ENCODE results near the gene SLC6A2.

SLC6A2 gene

DNA sequence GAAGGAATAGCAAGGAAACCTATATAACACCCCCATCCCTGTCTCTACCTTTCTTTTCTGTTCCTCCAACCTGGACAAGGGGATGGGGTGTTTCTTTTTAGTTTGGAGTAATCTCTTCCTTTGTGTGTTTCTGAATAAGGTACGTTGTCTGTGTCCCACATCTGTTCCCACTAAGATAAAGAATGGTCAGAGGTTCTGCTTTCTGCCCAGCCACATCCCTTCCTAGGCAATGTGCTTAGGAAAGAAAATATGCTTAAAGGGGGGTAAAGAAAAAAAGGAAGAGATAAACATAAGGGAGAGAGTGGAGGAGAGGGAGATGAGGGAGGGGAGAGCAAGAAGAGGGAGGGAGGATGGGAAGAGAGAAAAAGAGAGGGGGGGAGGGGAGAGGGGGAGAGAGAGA lies 35.1 kb downstream of the SLC6A2 start:
- TF ChIP-seq RAD21 (IDR thresholded peaks at IDR 0.05; ENCODE audit: low read depth) (no peak), EGR1 (IDR thresholded peaks at IDR 0.05) (no peak), YY1 (IDR thresholded peaks at IDR 0.05; ENCODE audit: low read depth) (no peak), NFIC (IDR thresholded peaks at IDR 0.05) (no peak), EP300 (IDR thresholded peaks at IDR 0.05; ENCODE audit: borderline replicate concordance) (no peak), FOXM1 (IDR thresholded peaks at IDR 0.05; ENCODE audit: borderline replicate concordance, low read depth) (no peak), TCF12 (IDR thresholded peaks at IDR 0.05; ENCODE audit: low read depth) (no peak), TEAD4 (IDR thresholded peaks at IDR 0.05) (no peak), TAF1 (IDR thresholded peaks at IDR 0.05; ENCODE audit: low read depth) (no peak), CREB1 (IDR thresholded peaks at IDR 0.05; ENCODE audit: low read depth) (no peak)
- TF ChIP-seq, protein P1, sequence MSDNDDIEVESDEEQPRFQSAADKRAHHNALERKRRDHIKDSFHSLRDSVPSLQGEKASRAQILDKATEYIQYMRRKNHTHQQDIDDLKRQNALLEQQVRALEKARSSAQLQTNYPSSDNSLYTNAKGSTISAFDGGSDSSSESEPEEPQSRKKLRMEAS (IDR thresholded peaks at IDR 0.05): no peak
- TF ChIP-seq, protein P2, sequence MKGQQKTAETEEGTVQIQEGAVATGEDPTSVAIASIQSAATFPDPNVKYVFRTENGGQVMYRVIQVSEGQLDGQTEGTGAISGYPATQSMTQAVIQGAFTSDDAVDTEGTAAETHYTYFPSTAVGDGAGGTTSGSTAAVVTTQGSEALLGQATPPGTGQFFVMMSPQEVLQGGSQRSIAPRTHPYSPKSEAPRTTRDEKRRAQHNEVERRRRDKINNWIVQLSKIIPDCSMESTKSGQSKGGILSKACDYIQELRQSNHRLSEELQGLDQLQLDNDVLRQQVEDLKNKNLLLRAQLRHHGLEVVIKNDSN (IDR thresholded peaks at IDR 0.05): no peak
- TF ChIP-seq, protein P3, sequence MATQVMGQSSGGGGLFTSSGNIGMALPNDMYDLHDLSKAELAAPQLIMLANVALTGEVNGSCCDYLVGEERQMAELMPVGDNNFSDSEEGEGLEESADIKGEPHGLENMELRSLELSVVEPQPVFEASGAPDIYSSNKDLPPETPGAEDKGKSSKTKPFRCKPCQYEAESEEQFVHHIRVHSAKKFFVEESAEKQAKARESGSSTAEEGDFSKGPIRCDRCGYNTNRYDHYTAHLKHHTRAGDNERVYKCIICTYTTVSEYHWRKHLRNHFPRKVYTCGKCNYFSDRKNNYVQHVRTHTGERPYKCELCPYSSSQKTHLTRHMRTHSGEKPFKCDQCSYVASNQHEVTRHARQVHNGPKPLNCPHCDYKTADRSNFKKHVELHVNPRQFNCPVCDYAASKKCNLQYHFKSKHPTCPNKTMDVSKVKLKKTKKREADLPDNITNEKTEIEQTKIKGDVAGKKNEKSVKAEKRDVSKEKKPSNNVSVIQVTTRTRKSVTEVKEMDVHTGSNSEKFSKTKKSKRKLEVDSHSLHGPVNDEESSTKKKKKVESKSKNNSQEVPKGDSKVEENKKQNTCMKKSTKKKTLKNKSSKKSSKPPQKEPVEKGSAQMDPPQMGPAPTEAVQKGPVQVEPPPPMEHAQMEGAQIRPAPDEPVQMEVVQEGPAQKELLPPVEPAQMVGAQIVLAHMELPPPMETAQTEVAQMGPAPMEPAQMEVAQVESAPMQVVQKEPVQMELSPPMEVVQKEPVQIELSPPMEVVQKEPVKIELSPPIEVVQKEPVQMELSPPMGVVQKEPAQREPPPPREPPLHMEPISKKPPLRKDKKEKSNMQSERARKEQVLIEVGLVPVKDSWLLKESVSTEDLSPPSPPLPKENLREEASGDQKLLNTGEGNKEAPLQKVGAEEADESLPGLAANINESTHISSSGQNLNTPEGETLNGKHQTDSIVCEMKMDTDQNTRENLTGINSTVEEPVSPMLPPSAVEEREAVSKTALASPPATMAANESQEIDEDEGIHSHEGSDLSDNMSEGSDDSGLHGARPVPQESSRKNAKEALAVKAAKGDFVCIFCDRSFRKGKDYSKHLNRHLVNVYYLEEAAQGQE (IDR thresholded peaks at IDR 0.05; ENCODE audit: low read depth): no peak

- TF ChIP-seq RAD21 (IDR thresholded peaks at IDR 0.05; ENCODE audit: low read depth) (no peak), CEBPB (IDR thresholded peaks at IDR 0.05) (no peak), TEAD4 (IDR thresholded peaks at IDR 0.05) (no peak), NFIC (IDR thresholded peaks at IDR 0.05) (no peak), ZBTB7A (IDR thresholded peaks at IDR 0.05; ENCODE audit: low read depth) (no peak), CREB1 (IDR thresholded peaks at IDR 0.05; ENCODE audit: low read depth) (no peak), TAF1 (IDR thresholded peaks at IDR 0.05; ENCODE audit: low read depth) (no peak), FOXM1 (IDR thresholded peaks at IDR 0.05; ENCODE audit: borderline replicate concordance, low read depth) (no peak), TCF12 (IDR thresholded peaks at IDR 0.05; ENCODE audit: low read depth) (no peak), EGR1 (IDR thresholded peaks at IDR 0.05) (no peak)
- TF ChIP-seq, protein P2 (IDR thresholded peaks at IDR 0.05): no peak
- TF ChIP-seq, protein P3 (IDR thresholded peaks at IDR 0.05; ENCODE audit: low read depth): no peak
Measured at GRCh38 chr16:55691771-55692170, 36.0 kb downstream of the SLC6A2 start.

DNA sequence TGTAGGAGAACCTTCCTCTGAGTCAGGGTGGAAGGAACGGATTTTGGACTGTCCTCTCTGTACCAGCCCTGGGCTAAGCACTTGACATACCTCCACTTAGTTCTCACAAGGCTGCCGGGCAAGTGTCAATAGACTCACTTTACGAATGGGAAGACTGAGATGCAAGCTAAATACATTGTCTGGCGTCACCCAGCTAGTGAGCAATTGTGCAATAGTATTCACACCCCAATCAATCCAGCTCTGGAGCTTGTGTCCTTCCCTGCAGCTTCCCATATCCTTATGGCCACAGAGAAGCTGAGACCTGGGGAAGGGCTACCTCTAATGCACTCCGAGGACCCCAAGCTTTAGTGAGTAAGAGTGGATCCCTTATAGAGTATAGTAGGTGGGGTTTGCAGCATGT lies 39.8 kb downstream of the SLC6A2 start:
- no peak for TF ChIP-seq TEAD4 (IDR thresholded peaks at IDR 0.05)

- TF ChIP-seq, protein P3 (IDR thresholded peaks at IDR 0.05; ENCODE audit: low read depth): no peak
- no peak for TF ChIP-seq CREB1 (IDR thresholded peaks at IDR 0.05; ENCODE audit: low read depth)
Measured at GRCh38 chr16:55697867-55698266, 42.1 kb downstream of the SLC6A2 start.

DNA sequence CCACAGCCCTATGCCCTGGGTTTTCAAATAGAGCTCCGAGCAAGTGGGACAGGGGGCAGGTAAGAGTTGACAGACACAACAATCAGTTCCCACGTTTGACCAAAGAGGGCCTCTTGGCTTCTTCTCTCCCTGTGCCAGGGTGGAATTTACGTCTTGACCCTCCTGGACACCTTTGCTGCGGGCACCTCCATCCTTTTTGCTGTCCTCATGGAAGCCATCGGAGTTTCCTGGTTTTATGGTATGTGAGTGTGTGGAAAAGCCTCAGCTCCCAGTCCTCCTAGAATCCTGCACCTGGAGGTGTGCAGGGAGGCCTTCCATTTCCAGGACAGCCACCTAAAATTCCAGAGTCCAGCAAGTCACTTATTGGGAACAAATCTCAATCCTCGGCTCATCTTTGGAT lies 42.5 kb downstream of the SLC6A2 start:
- TF ChIP-seq TCF12 (IDR thresholded peaks at IDR 0.05; ENCODE audit: low read depth): no peak
- no peak for TF ChIP-seq FOXM1 (IDR thresholded peaks at IDR 0.05; ENCODE audit: borderline replicate concordance, low read depth)
- TF ChIP-seq, protein P1 (IDR thresholded peaks at IDR 0.05): no peak
- TF ChIP-seq, protein P2 (IDR thresholded peaks at IDR 0.05): no peak
- no peak for TF ChIP-seq TEAD4 (IDR thresholded peaks at IDR 0.05)
